K562 (cell line): ENCODE measurements around the gene XCL2. TPM values are rescaled to one million over a fixed set of nuclear protein-coding genes. Genes with fewer than 3 reads are reported as not detected.
A peak's percentile ranks its signal among the peaks of the same experiment; 100 is the strongest.

Source experiments
- ATAC-seq: fragments of 200-7000 bp; cut with Tn5 transposase; 3 replicates; pipeline ENCODE4 v1.9.1; 2020; ENCODE audit warnings: moderate library complexity
- BruUV-seq: library from RNA; stranded (reverse); fragments of 400-500 nt; replicated peaks from 2 replicates; lab custom pipeline; 2021; lab: Mats Ljungman, UMichigan
- CTCF ChIA-PET: fragments of 300-600 bp; formaldehyde crosslinking; extraction: SDS; loops from one replicate; lab custom pipeline; 2021; ENCODE audit warnings: low intra/inter-chr PET ratio; lab: Yijun Ruan, JAX
- POLR2A ChIA-PET: fragments of 300-600, 350-650 bp; sonication (Branson Sonifier 250); formaldehyde crosslinking; extraction: SDS; loops from one replicate; lab custom pipeline; 2021; ENCODE audit warnings: antibody characterized with exemption, inconsistent platforms; lab: Yijun Ruan, JAX
- DNase-seq, 4 experiments: peaks; one replicate each; pipeline versions ENCODE4 v3.0.0 to v3.0.0-alpha.2; 2011 to 2018; ENCODE audit warnings: low spot score in 3 of 4, mixed read lengths in 3 of 4; ENCODE audit errors: extremely low read depth in 1 of 4
- FAIRE-seq: peaks from 2 replicates; lab custom pipeline; 2011; peaks lifted over from hg19 to GRCh38; lab: Jason Lieb, UNC
- H2AFZ ChIP-seq: 2 replicates; pipeline ENCODE4 v1.6.0; 2011; ENCODE audit warnings: low read depth, low read length, control low read depth, inconsistent platforms
- H3K27ac ChIP-seq: fragments of 200-600 bp; 3 replicates; pipeline ENCODE4 v1.8.0; 2011; ENCODE audit warnings: low read depth, mild to moderate bottlenecking, control low read depth, inconsistent platforms, low read length, moderate library complexity, mixed read lengths; ENCODE audit errors: extremely low read depth
- H3K27me3 ChIP-seq, 2 experiments: fragments of 300-600 bp in 1 of 2; 2 replicates in 1 of 2; 3 replicates in 1 of 2; pipeline versions ENCODE4 v1.6.0 to v1.8.0; 2011; ENCODE audit warnings: inconsistent platforms in 2 of 2, low read length in 2 of 2, mild to moderate bottlenecking in 1 of 2, mixed read lengths in 1 of 2, moderate library complexity in 1 of 2; ENCODE audit not compliant: control insufficient read depth in 2 of 2, insufficient read depth in 2 of 2
- H3K36me3 ChIP-seq: fragments of 300-600 bp; 3 replicates; pipeline ENCODE4 v1.8.0; 2011; ENCODE audit warnings: mild to moderate bottlenecking, low read length, inconsistent platforms; ENCODE audit not compliant: control insufficient read depth, insufficient read depth
- H3K4me1 ChIP-seq, 2 experiments: fragments of 200-600 bp in 1 of 2; replicated peaks in 1 of 2; 2 replicates in 1 of 2; 3 replicates in 1 of 2; pipeline versions ENCODE4 v1.5.1 to v1.8.0; 2011; ENCODE audit warnings: inconsistent platforms in 2 of 2, low read length in 2 of 2, mild to moderate bottlenecking in 1 of 2, mixed read lengths in 1 of 2, moderate library complexity in 1 of 2; ENCODE audit not compliant: control insufficient read depth in 2 of 2, insufficient read depth in 2 of 2
- H3K4me2 ChIP-seq: 2 replicates; pipeline ENCODE4 v1.6.1; 2011; ENCODE audit warnings: low read length, control low read depth, inconsistent platforms, mixed read lengths; ENCODE audit not compliant: insufficient read depth
- H3K4me3 ChIP-seq: fragments of 200-600 bp; sonication (generic), shearing (Covaris generic); 2 replicates; pipeline ENCODE4 v1.5.1; 2016; ENCODE audit warnings: control low read depth, inconsistent platforms
- H3K79me2 ChIP-seq: fragments of 200-600 bp; 3 replicates; pipeline ENCODE4 v1.8.0; 2011; ENCODE audit warnings: low read length, inconsistent platforms; ENCODE audit not compliant: control insufficient read depth, insufficient read depth
- H3K9ac ChIP-seq, 2 experiments: 2 replicates each; pipeline versions ENCODE4 v1.6.0 to v1.6.1; 2011; ENCODE audit warnings: low read depth in 2 of 2, low read length in 2 of 2, control low read depth in 1 of 2, inconsistent platforms in 1 of 2, mild to moderate bottlenecking in 1 of 2, mixed read lengths in 1 of 2; ENCODE audit not compliant: insufficient read depth in 1 of 2
- H3K9me1 ChIP-seq: one replicate; pipeline ENCODE4 v1.6.0; 2011; ENCODE audit warnings: inconsistent platforms, mild to moderate bottlenecking, low read length, moderate library complexity; ENCODE audit not compliant: control insufficient read depth, insufficient read depth
- H3K9me3 ChIP-seq: replicated peaks from 2 replicates; pipeline ENCODE4 v1.5.1; 2011; ENCODE audit warnings: low read depth, low read length, inconsistent platforms; ENCODE audit not compliant: control insufficient read depth, insufficient read depth
- H4K20me1 ChIP-seq: replicated peaks from 2 replicates; pipeline ENCODE4 v1.6.1; 2011; ENCODE audit warnings: low read length, inconsistent platforms, mixed read lengths; ENCODE audit not compliant: control insufficient read depth, insufficient read depth
- BHLHE40 ChIP-seq: IDR thresholded peaks from 2 replicates; pipeline ENCODE4 v1.6.1; 2011; ENCODE audit warnings: low read length, improper control_type of control experiment
- WGBS: fragments of 100-300 bp; shearing (Covaris generic); methylation state at CpG from one replicate; pipeline ENCODE4 v1.1.6; 2016; ENCODE audit warnings: low coverage, mixed read lengths; ENCODE audit not compliant: insufficient coverage; ENCODE audit errors: missing lambda C conversion rate; 5-methylcytosine and 5-hydroxymethylcytosine counted together
- in situ Hi-C: fragments of 300-500 bp; cut with MboI; formaldehyde crosslinking; loops from 4 replicates; pipeline ENCODE4 v1.15.0; 2018; ENCODE audit warnings: inconsistent platforms, mixed read lengths
- intact Hi-C: fragments of 100-400 bp; cut with micrococcal nuclease; formaldehyde crosslinking; loops from 2 replicates; pipeline ENCODE4 v1.14.2; 2022
- polyA plus RNA-seq, 8 experiments: library from polyadenylated mRNA; depleted of rRNA in 4 of 8; stranded (reverse) in 5 of 8; unstranded in 3 of 8; fragments of >200 nt; fragmentation: Nextera tagmentation in 2 of 8; fragmentation: Illumina TruSeq in 1 of 8; extraction: Ambion mirVana in 2 of 8; extraction: Trizol in 1 of 8; gene quantifications; 2 replicates each; pipeline versions ENCODE4 v1.2.1 to v1.2.3, GENCODE V29; 2011 to 2014; ENCODE audit warnings: inconsistent platforms in 1 of 8, missing spikeins in 1 of 8
- total RNA-seq, 7 experiments: library from RNA; depleted of rRNA in 6 of 7; stranded (reverse); fragments of >200 nt in 6 of 7; fragmentation: Illumina TruSeq in 2 of 7; extraction: Trizol in 2 of 7; gene quantifications; 2 replicates each; pipeline versions ENCODE4 v1.2.1 to v1.2.3, GENCODE V29; 2011 to 2021; ENCODE audit warnings: low replicate concordance in 1 of 7
- TF ChIP-seq, protein P1 (sequence below): IDR thresholded peaks from 3 replicates; pipeline ENCODE4 v1.6.1; 2011; ENCODE audit warnings: borderline replicate concordance, mild to moderate bottlenecking, moderate library complexity; ENCODE audit not compliant: insufficient read length; ENCODE audit errors: extremely low read depth

Gene XCL2
- total and polyA plus RNA-seq, 9 of the 15 experiments (the other 6 are each of a cell fraction or from before 2014, with no cell fraction given) = not detected

DNA sequence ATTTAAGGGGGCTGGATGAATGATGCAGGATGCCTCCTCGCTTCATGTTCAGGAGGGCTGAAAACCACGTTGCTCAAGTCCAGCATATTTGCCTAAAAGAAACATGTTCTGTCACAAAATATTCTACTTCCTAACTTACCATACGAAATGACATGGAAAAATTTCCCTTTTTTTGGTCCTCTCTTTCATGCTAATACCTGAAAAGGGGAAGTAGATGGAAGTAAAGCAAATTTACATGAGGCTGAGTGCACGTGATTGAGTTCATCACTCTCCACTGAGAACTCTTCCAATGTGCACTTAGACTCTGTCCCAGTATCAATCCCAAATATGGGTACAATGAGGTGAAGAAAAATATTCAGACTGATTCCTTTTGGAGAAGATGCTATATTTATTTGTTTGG, 23.0 kb downstream of the XCL2 start:
- no peak overlapping the region for H3K9ac ChIP-seq
- ATAC-seq (no peak), DNase-seq (no peak), FAIRE-seq (no peak)
- no peaks in the 10 kb centered on the region for H3K9me3 ChIP-seq
- H3K27ac ChIP-seq = no peak overlapping the region
- no peak overlapping the region for H3K4me2 ChIP-seq
- POLR2A ChIA-PET = no interaction called here
- in situ Hi-C loops = no loop called here
- CTCF ChIA-PET = no interaction called here
- no peak overlapping the region for H3K4me3 ChIP-seq
- H3K27me3 ChIP-seq = no peaks in the 10 kb centered on the region; a peak in 1 of 5 replicates
- TF ChIP-seq, protein P1, sequence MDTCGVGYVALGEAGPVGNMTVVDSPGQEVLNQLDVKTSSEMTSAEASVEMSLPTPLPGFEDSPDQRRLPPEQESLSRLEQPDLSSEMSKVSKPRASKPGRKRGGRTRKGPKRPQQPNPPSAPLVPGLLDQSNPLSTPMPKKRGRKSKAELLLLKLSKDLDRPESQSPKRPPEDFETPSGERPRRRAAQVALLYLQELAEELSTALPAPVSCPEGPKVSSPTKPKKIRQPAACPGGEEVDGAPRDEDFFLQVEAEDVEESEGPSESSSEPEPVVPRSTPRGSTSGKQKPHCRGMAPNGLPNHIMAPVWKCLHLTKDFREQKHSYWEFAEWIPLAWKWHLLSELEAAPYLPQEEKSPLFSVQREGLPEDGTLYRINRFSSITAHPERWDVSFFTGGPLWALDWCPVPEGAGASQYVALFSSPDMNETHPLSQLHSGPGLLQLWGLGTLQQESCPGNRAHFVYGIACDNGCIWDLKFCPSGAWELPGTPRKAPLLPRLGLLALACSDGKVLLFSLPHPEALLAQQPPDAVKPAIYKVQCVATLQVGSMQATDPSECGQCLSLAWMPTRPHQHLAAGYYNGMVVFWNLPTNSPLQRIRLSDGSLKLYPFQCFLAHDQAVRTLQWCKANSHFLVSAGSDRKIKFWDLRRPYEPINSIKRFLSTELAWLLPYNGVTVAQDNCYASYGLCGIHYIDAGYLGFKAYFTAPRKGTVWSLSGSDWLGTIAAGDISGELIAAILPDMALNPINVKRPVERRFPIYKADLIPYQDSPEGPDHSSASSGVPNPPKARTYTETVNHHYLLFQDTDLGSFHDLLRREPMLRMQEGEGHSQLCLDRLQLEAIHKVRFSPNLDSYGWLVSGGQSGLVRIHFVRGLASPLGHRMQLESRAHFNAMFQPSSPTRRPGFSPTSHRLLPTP = no peak
- TF ChIP-seq BHLHE40 = 0 out of 2 replicates have a peak, but pooled peaks have one; percentile 22
- no TSS peak for BruUV-seq
- H3K36me3 ChIP-seq = no peaks in the 10 kb centered on the region
- no peaks in the 10 kb centered on the region for H3K4me1 ChIP-seq
- intact Hi-C loops = no loop called here
- WGBS = 2% methylated on average over 4 of the region's 4 CpGs
- no peak overlapping the region for H2AFZ ChIP-seq
- H3K79me2 ChIP-seq = no peaks in the 10 kb centered on the region
- H4K20me1 ChIP-seq = no peaks in the 10 kb centered on the region
- no peaks in the 10 kb centered on the region for H3K9me1 ChIP-seq
